H9 (cell line): Measurements from ENCODE around the gene SDC3. TPM values are rescaled to one million over a fixed set of nuclear protein-coding genes. Genes with fewer than 3 reads are reported as not detected.

Experiments
- DNase-seq: peaks from one replicate; pipeline ENCODE4 v3.0.0-alpha.2; 2017
- H2AFZ ChIP-seq: one replicate; pipeline ENCODE4 v1.6.1; 2013; ENCODE audit warnings: mild to moderate bottlenecking, low read length, control low read depth, moderate library complexity
- H2AK5ac ChIP-seq: 2 replicates; pipeline ENCODE4 v1.6.1; 2013; ENCODE audit warnings: low read length, control low read depth, mixed read lengths; ENCODE audit not compliant: insufficient read length
- H2BK120ac ChIP-seq: one replicate; pipeline ENCODE4 v1.6.1; 2013; ENCODE audit warnings: low read depth, mild to moderate bottlenecking, low read length, control low read depth, inconsistent platforms; ENCODE audit not compliant: poor library complexity, severe bottlenecking
- H2BK12ac ChIP-seq: 2 replicates; pipeline ENCODE4 v1.6.1; 2013; ENCODE audit warnings: low read length, control low read depth, mixed read lengths, low read depth; ENCODE audit not compliant: insufficient read length
- H2BK15ac ChIP-seq: 2 replicates; pipeline ENCODE4 v1.6.1; 2013; ENCODE audit warnings: low read depth, low read length, control low read depth
- H2BK20ac ChIP-seq: one replicate; pipeline ENCODE4 v1.6.1; 2013; ENCODE audit warnings: low read depth, mild to moderate bottlenecking, low read length, control low read depth, inconsistent platforms; ENCODE audit not compliant: poor library complexity, severe bottlenecking
- H2BK5ac ChIP-seq: 2 replicates; pipeline ENCODE4 v1.6.1; 2013; ENCODE audit warnings: low read length, control low read depth, mixed read lengths; ENCODE audit not compliant: insufficient read length
- H3K14ac ChIP-seq: 2 replicates; pipeline ENCODE4 v1.6.1; 2013; ENCODE audit warnings: low read length, control low read depth; ENCODE audit not compliant: insufficient read depth
- H3K18ac ChIP-seq: 2 replicates; pipeline ENCODE4 v1.6.1; 2013; ENCODE audit warnings: low read depth, mild to moderate bottlenecking, mixed read lengths, low read length, control low read depth; ENCODE audit not compliant: insufficient read length
- H3K23ac ChIP-seq: 2 replicates; pipeline ENCODE4 v1.6.1; 2013; ENCODE audit warnings: low read length, control low read depth, mixed read lengths, low read depth; ENCODE audit not compliant: insufficient read length
- H3K23me2 ChIP-seq: 2 replicates; pipeline ENCODE4 v1.6.1; 2013; ENCODE audit warnings: low read depth, mild to moderate bottlenecking, mixed read lengths, low read length, control low read depth; ENCODE audit not compliant: insufficient read length, poor library complexity, severe bottlenecking
- H3K27ac ChIP-seq: 2 replicates; pipeline ENCODE4 v1.5.1; 2013; ENCODE audit warnings: low read length, control low read depth, mixed read lengths, low read depth; ENCODE audit not compliant: insufficient read length
- H3K27me3 ChIP-seq: 2 replicates; pipeline ENCODE4 v1.6.1; 2013; ENCODE audit warnings: low read length, control low read depth, inconsistent platforms; ENCODE audit not compliant: insufficient read depth
- H3K4ac ChIP-seq: 2 replicates; pipeline ENCODE4 v1.6.1; 2013; ENCODE audit warnings: low read depth, mild to moderate bottlenecking, control low read depth, inconsistent platforms, low read length, moderate library complexity
- H3K4me1 ChIP-seq: 2 replicates; pipeline ENCODE4 v1.6.1; 2013; ENCODE audit warnings: low read length, control low read depth, inconsistent platforms; ENCODE audit not compliant: insufficient read depth
- H3K4me2 ChIP-seq: 2 replicates; pipeline ENCODE4 v1.6.1; 2013; ENCODE audit warnings: low read length, control low read depth, mixed read lengths; ENCODE audit not compliant: insufficient read length, insufficient read depth
- H3K56ac ChIP-seq: 2 replicates; pipeline ENCODE4 v1.6.1; 2013; ENCODE audit warnings: low read depth, mild to moderate bottlenecking, mixed read lengths, low read length, control low read depth; ENCODE audit not compliant: insufficient read length
- H3K79me1 ChIP-seq: 2 replicates; pipeline ENCODE4 v1.6.1; 2013; ENCODE audit warnings: low read depth, mild to moderate bottlenecking, moderate library complexity, low read length, control low read depth, inconsistent platforms; ENCODE audit not compliant: insufficient read depth, poor library complexity, severe bottlenecking
- H3K79me2 ChIP-seq: 2 replicates; pipeline ENCODE4 v1.6.1; 2013; ENCODE audit warnings: low read length, control low read depth, inconsistent platforms; ENCODE audit not compliant: insufficient read depth
- H3K9ac ChIP-seq: 2 replicates; pipeline ENCODE4 v1.6.1; 2013; ENCODE audit warnings: low read length, control low read depth, mixed read lengths; ENCODE audit not compliant: insufficient read length; ENCODE audit errors: extremely low read depth
- H3K9me3 ChIP-seq: one replicate; pipeline ENCODE4 v1.6.1; 2013; ENCODE audit warnings: low read depth, low read length, inconsistent platforms; ENCODE audit not compliant: control insufficient read depth
- H3T11ph ChIP-seq: one replicate; pipeline ENCODE4 v1.6.1; 2013; ENCODE audit warnings: mild to moderate bottlenecking, low read length, control low read depth, inconsistent platforms
- H4K20me1 ChIP-seq: one replicate; pipeline ENCODE4 v1.6.1; 2013; ENCODE audit not compliant: control insufficient read depth, insufficient read length, insufficient read depth
- H4K5ac ChIP-seq: 2 replicates; pipeline ENCODE4 v1.6.1; 2013; ENCODE audit warnings: low read depth, mild to moderate bottlenecking, mixed read lengths, low read length, control low read depth; ENCODE audit not compliant: insufficient read length
- H4K8ac ChIP-seq: replicated peaks from 2 replicates; pipeline ENCODE4 v1.6.1; 2013; ENCODE audit warnings: low read length, control low read depth, mixed read lengths, low read depth; ENCODE audit not compliant: insufficient read length
- H4K91ac ChIP-seq: 2 replicates; pipeline ENCODE4 v1.6.1; 2013; ENCODE audit warnings: low read depth, mild to moderate bottlenecking, moderate library complexity, mixed read lengths, low read length, control low read depth; ENCODE audit not compliant: insufficient read length
- H3K27ac Mint-ChIP-seq, 3 experiments: 2 replicates in 2 of 3; 3 replicates in 1 of 3; pipeline ENCODE4 v1.8.0; 2020 to 2021; ENCODE audit warnings: mixed read lengths in 3 of 3, mild to moderate bottlenecking in 1 of 3, moderate library complexity in 1 of 3
- H3K27me3 Mint-ChIP-seq: 2 replicates; pipeline ENCODE4 v1.8.0; 2021; ENCODE audit warnings: low read depth, mild to moderate bottlenecking, moderate library complexity, mixed read lengths
- H3K36me3 Mint-ChIP-seq, 3 experiments: 2 replicates in 2 of 3; 3 replicates in 1 of 3; pipeline ENCODE4 v1.8.0; 2020 to 2021; ENCODE audit warnings: low read depth in 3 of 3, mixed read lengths in 3 of 3; ENCODE audit not compliant: insufficient read depth in 1 of 3
- H3K4me1 Mint-ChIP-seq, 2 experiments: 2 replicates each; pipeline ENCODE4 v1.8.0; 2020; ENCODE audit warnings: mixed read lengths in 2 of 2
- H3K4me3 Mint-ChIP-seq, 2 experiments: 2 replicates in 1 of 2; 3 replicates in 1 of 2; pipeline ENCODE4 v1.8.0; 2020 to 2021; ENCODE audit warnings: mild to moderate bottlenecking in 2 of 2, mixed read lengths in 2 of 2, moderate library complexity in 1 of 2
- H3K9me3 Mint-ChIP-seq, 2 experiments: 2 replicates in 1 of 2; 3 replicates in 1 of 2; pipeline ENCODE4 v1.8.0; 2020; ENCODE audit warnings: mild to moderate bottlenecking in 2 of 2, mixed read lengths in 2 of 2, moderate library complexity in 1 of 2
- WGBS: extraction: QIAGEN DNeasy Blood & Tissue Kit; methylation state at CpG from one replicate; pipeline ENCODE4 v1.1.7; 2013; ENCODE audit warnings: missing lambda C conversion rate, low lambda C conversion rate, mixed read lengths; ENCODE audit not compliant: insufficient read length; ENCODE audit errors: extremely low coverage; 5-methylcytosine and 5-hydroxymethylcytosine counted together
- total RNA-seq: library from RNA; stranded (reverse); gene quantifications from 2 replicates; pipeline ENCODE4 v1.2.1, GENCODE V29; 2021
- TF ChIP-seq, protein P1 (sequence below): fragments of 200-600 bp; sonication (generic); conservative IDR thresholded peaks from 3 replicates; pipeline ENCODE4 v1.8.0; 2021; ENCODE audit warnings: antibody characterized with exemption, mild to moderate bottlenecking

The SDC3 gene
- total RNA-seq, 1 experiment from 2014 or later: 25.9 TPM

- H3K4me3 Mint-ChIP-seq: no peak overlapping the region
- H3K56ac ChIP-seq: no peak overlapping the region
- no peaks in the 10 kb centered on the region for H3K23me2 ChIP-seq
- H2BK12ac ChIP-seq: no peak overlapping the region
- no peak overlapping the region for H3K9ac ChIP-seq
- no peak overlapping the region for H3K27ac Mint-ChIP-seq
- no peaks in the 10 kb centered on the region for H3K9me3 ChIP-seq
- H4K5ac ChIP-seq: no peak overlapping the region
- no CpG with 5 or more reads among the region's 8 CpGs for WGBS
- H2AK5ac ChIP-seq: no peak overlapping the region
- H3K27me3 Mint-ChIP-seq: no peaks in the 10 kb centered on the region; the same call in none of the 2 replicates
- no peaks in the 10 kb centered on the region for H3K79me1 ChIP-seq
- H2BK20ac ChIP-seq: no peak overlapping the region
- H4K91ac ChIP-seq: no peak overlapping the region
- H2BK5ac ChIP-seq: no peak overlapping the region
- no peaks in the 10 kb centered on the region for H4K20me1 ChIP-seq
- no peaks in the 10 kb centered on the region for H3K79me2 ChIP-seq
- TF ChIP-seq, protein P1, sequence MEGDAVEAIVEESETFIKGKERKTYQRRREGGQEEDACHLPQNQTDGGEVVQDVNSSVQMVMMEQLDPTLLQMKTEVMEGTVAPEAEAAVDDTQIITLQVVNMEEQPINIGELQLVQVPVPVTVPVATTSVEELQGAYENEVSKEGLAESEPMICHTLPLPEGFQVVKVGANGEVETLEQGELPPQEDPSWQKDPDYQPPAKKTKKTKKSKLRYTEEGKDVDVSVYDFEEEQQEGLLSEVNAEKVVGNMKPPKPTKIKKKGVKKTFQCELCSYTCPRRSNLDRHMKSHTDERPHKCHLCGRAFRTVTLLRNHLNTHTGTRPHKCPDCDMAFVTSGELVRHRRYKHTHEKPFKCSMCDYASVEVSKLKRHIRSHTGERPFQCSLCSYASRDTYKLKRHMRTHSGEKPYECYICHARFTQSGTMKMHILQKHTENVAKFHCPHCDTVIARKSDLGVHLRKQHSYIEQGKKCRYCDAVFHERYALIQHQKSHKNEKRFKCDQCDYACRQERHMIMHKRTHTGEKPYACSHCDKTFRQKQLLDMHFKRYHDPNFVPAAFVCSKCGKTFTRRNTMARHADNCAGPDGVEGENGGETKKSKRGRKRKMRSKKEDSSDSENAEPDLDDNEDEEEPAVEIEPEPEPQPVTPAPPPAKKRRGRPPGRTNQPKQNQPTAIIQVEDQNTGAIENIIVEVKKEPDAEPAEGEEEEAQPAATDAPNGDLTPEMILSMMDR: no peak
- no peaks in the 10 kb centered on the region for H3K27me3 ChIP-seq
- H3K4ac ChIP-seq: no peak overlapping the region
- H2BK120ac ChIP-seq: no peak overlapping the region
- no peak for DNase-seq
- no peak overlapping the region for H4K8ac ChIP-seq
- H3K9me3 Mint-ChIP-seq: no peaks in the 10 kb centered on the region; a peak in 1 of 5 replicates
- H3K23ac ChIP-seq: no peak overlapping the region
- peaks cover 10% of the 10 kb centered on the region; the same call in 1 of the 2 replicates for H3K4me1 ChIP-seq
- no peak overlapping the region for H3K27ac ChIP-seq
- no peak overlapping the region for H2AFZ ChIP-seq
- H3K36me3 Mint-ChIP-seq: no peaks in the 10 kb centered on the region; a peak in 1 of 7 replicates
- no peak overlapping the region for H3K18ac ChIP-seq
- no peak overlapping the region for H3K4me2 ChIP-seq
- peaks cover 47 to 48% of the 10 kb centered on the region in 2 experiments for H3K4me1 Mint-ChIP-seq
- no peak overlapping the region for H3K14ac ChIP-seq
- no peak overlapping the region for H3T11ph ChIP-seq
- H2BK15ac ChIP-seq: no peak overlapping the region
These were observed 50.6 kb downstream of the SDC3 start for GRCh38 chr1:30857964-30858363.
